MCF 10A (cell line): ENCODE results near the gene SETD3. TPM values are rescaled to one million over a fixed set of nuclear protein-coding genes. Genes with fewer than 3 reads are reported as not detected.

Experiments
- BruUV-seq: library from RNA; stranded (reverse); fragments of 400-500 nt; replicated peaks from 2 replicates; lab custom pipeline; 2021; lab: Mats Ljungman, UMichigan
- CTCF ChIA-PET: fragments of 300-600 bp; sonication (Branson Sonifier 250); formaldehyde crosslinking; extraction: SDS; loops from one replicate; lab custom pipeline; 2021; ENCODE audit warnings: antibody characterized with exemption, inconsistent platforms; lab: Yijun Ruan, JAX
- POLR2A ChIA-PET: fragments of 300-600, 350-650 bp; sonication (Branson Sonifier 250); formaldehyde crosslinking; extraction: SDS; loops from one replicate; lab custom pipeline; 2020; ENCODE audit warnings: antibody characterized with exemption, inconsistent platforms; lab: Yijun Ruan, JAX
- DNase-seq: peaks from one replicate; pipeline ENCODE4 v3.0.0-alpha.2; 2018; ENCODE audit not compliant: unreplicated experiment
- H3K27ac Mint-ChIP-seq: one replicate; pipeline ENCODE4 v1.8.0; 2022; ENCODE audit warnings: mild to moderate bottlenecking, low read depth, mixed read lengths; ENCODE audit not compliant: unreplicated experiment
- H3K27me3 Mint-ChIP-seq: one replicate; pipeline ENCODE4 v1.8.0; 2022; ENCODE audit warnings: mixed read lengths; ENCODE audit not compliant: insufficient read depth, unreplicated experiment
- H3K36me3 Mint-ChIP-seq: one replicate; pipeline ENCODE4 v1.8.0; 2022; ENCODE audit warnings: mild to moderate bottlenecking, moderate library complexity, mixed read lengths; ENCODE audit not compliant: insufficient read depth, unreplicated experiment
- H3K4me1 Mint-ChIP-seq: one replicate; pipeline ENCODE4 v1.8.0; 2022; ENCODE audit warnings: mixed read lengths; ENCODE audit not compliant: insufficient read depth, unreplicated experiment
- H3K4me3 Mint-ChIP-seq: one replicate; pipeline ENCODE4 v1.8.0; 2022; ENCODE audit warnings: mild to moderate bottlenecking, moderate library complexity, mixed read lengths; ENCODE audit not compliant: unreplicated experiment
- H3K9me3 Mint-ChIP-seq: one replicate; pipeline ENCODE4 v1.8.0; 2022; ENCODE audit warnings: mixed read lengths; ENCODE audit not compliant: unreplicated experiment
- CTCF ChIP-seq: fragments of 200-600 bp; IDR thresholded peaks from one replicate; pipeline ENCODE4 v1.8.0; 2022; ENCODE audit warnings: antibody characterized with exemption, mild to moderate bottlenecking; ENCODE audit not compliant: unreplicated experiment
- intact Hi-C: fragments of 100-400 bp; cut with micrococcal nuclease; formaldehyde crosslinking; loops from 2 replicates; pipeline ENCODE4 v1.14.1; 2022
- total RNA-seq: library from RNA; stranded (reverse); gene quantifications from 2 replicates; pipeline ENCODE4 v1.2.3, GENCODE V29; 2022

SETD3 gene
- total RNA-seq, 1 experiment from 2014 or later = 50.6 TPM

GRCh38 chr14:99475179-99475578 lies 5.5 kb downstream of the SETD3 start:
- TF ChIP-seq CTCF = no peak
- no peak for DNase-seq
- no peak overlapping the region for H3K4me3 Mint-ChIP-seq
- no peaks in the 10 kb centered on the region for H3K36me3 Mint-ChIP-seq
- H3K27ac Mint-ChIP-seq = no peak overlapping the region
- H3K27me3 Mint-ChIP-seq = no peaks in the 10 kb centered on the region
- ChIA-PET CTCF (interaction anchor here (0.5 kb wide), 1 partner anchor 281 kb away, joined by 3 read pairs; no protein-coding TSS in a partner anchor), POLR2A (no interaction called here)
- no TSS peak for BruUV-seq
- peaks cover 28% of the 10 kb centered on the region for H3K4me1 Mint-ChIP-seq
- intact Hi-C loops = no loop called here
- no peaks in the 10 kb centered on the region for H3K9me3 Mint-ChIP-seq

DNA sequence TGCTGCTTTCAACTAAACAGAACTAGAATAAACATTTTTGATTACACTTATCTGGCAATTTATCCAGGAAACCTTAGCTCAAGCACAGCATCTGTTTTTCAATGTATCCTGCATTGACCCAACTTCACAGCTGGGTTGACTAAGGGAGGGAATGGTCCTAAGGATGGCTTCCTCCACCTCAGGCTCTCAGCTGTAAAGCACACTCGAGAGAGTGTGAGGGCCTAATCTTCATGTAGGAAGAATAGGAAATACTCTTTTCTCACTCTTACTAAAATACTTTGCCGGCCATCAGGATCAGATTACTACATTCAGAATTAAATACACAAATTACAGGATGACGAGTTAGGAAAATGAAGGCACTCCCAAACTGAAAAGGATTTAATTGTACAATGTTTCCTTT lies 7.2 kb downstream of the SETD3 start:
- Mint-ChIP-seq H3K4me1 (peaks cover 25% of the 10 kb centered on the region), H3K4me3 (no peak overlapping the region), H3K9me3 (no peaks in the 10 kb centered on the region), H3K27ac (no peak overlapping the region), H3K27me3 (no peaks in the 10 kb centered on the region), H3K36me3 (no peaks in the 10 kb centered on the region)
- no peak for DNase-seq
- no TSS peak for BruUV-seq
- TF ChIP-seq CTCF = no peak
- ChIA-PET POLR2A (no interaction called here), CTCF (interaction anchor here (0.7 kb wide), 2 partner anchors 114 to 634 kb away, joined by 3 to 4 read pairs; no protein-coding TSS in a partner anchor)
- intact Hi-C loops = no loop called here

GRCh38 chr14:99472937-99473336 lies 7.7 kb downstream of the SETD3 start:
- intact Hi-C loops = no loop called here
- CTCF ChIA-PET = interaction anchor here (0.7 kb wide), 1 partner anchor 635 kb away, joined by 4 read pairs; no protein-coding TSS in a partner anchor
- no TSS peak for BruUV-seq
- H3K27ac Mint-ChIP-seq = no peak overlapping the region
- H3K9me3 Mint-ChIP-seq = no peaks in the 10 kb centered on the region
- H3K27me3 Mint-ChIP-seq = no peaks in the 10 kb centered on the region
- POLR2A ChIA-PET = interaction anchor here (1.9 kb wide), 1 partner anchor 8 kb away, joined by 10 read pairs; the partner anchor contains the start of genes CCNK and SETD3
- H3K36me3 Mint-ChIP-seq = no peaks in the 10 kb centered on the region
- no peak for TF ChIP-seq CTCF
- H3K4me3 Mint-ChIP-seq = no peak overlapping the region
- no peak for DNase-seq
- peaks cover 23% of the 10 kb centered on the region for H3K4me1 Mint-ChIP-seq

- Mint-ChIP-seq H3K27me3 (no peaks in the 10 kb centered on the region), H3K36me3 (peaks cover 1% of the 10 kb centered on the region), H3K4me3 (no peak overlapping the region), H3K27ac (no peak overlapping the region), H3K9me3 (no peaks in the 10 kb centered on the region), H3K4me1 (peaks cover 18% of the 10 kb centered on the region)
- ChIA-PET CTCF (interaction anchor here (0.6 kb wide), 1 partner anchor 20 kb away, joined by 3 read pairs; no protein-coding TSS in a partner anchor), POLR2A (interaction anchor here (1.5 to 1.9 kb wide), 2 partner anchors 9 to 11 kb away, joined by 6 to 10 read pairs; partner anchors contain the start of genes CCNK and SETD3)
- no peak for TF ChIP-seq CTCF
- DNase-seq = no peak
- intact Hi-C loops = no loop called here
- no TSS peak for BruUV-seq
Measured at GRCh38 chr14:99471731-99472130, 8.9 kb downstream of the SETD3 start.
